ENCODE data around the gene EIF4E2. TPM values are rescaled to one million over a fixed set of nuclear protein-coding genes. Genes with fewer than 3 reads are reported as not detected.

EIF4E2 gene
- total and polyA plus RNA-seq, 2 of the 13 experiments (the other 11 are each of a cell fraction or from before 2014, with no cell fraction given) = 25.0 to 101 TPM

DNA sequence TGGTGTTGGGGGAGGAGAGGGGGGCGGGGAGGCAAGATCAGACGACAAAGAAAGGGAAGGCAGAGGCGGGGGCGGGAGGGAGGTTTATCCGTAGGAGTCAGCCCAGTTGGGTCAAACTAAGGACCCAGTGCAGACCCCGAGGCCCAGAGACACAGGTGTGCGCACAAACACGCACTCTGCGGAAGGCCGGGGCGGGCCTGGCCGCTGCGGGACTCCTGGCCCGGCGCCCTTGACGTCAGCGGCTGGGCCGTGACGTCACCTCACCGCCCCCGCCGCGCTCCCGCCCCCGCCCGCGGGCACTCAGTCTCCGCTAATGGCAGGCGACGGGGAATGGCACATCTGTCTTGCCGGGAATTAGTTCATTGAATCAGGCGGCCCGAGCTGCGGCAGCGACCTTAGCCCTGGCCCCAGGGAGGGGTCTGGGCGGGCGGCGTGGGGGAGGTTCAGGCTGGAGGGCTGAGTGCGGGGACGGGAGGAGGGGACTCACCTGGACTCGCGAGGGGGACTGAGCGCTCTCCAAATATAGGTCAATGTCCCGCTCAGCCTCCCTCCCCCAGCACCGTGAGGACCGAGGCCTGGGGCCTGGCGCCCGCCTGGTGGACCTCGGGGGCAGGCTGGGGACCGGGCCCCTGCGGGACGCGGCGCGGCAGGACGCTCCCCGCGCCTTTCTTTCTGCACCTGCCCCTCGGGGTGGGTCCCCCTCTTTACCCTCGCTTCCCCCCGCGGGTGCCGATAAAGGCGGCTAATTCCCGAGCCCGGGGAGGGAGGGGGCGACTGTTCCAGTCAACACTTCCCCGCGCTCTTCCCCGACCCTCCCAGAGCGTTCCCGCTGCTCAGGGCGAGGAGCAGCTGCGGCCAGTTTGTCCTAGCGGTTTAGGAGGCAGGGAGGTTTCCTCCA, 47.3 kb upstream of the EIF4E2 start (continued):
- TF ChIP-seq ZBED4 (CRISPR knock-in tag; IDR thresholded peaks at IDR 0.05; ENCODE audit: borderline replicate concordance) (no peak), CCAR2 (optimal IDR thresholded peaks at IDR 0.05; ENCODE audit: low read depth, low read length) (no peak), KLF15 (CRISPR knock-in tag; IDR thresholded peaks at IDR 0.05; ENCODE audit: borderline replicate concordance) (no peak), TRIM22 (IDR thresholded peaks at IDR 0.05) (no peak), ZZZ3 (CRISPR knock-in tag; IDR thresholded peaks at IDR 0.05; ENCODE audit: borderline replicate concordance) (no peak), THAP11 (CRISPR knock-in tag; IDR thresholded peaks at IDR 0.05) (no peak), CEBPG (CRISPR knock-in tag; IDR thresholded peaks at IDR 0.05) (no peak)
- TF ChIP-seq, protein P1, sequence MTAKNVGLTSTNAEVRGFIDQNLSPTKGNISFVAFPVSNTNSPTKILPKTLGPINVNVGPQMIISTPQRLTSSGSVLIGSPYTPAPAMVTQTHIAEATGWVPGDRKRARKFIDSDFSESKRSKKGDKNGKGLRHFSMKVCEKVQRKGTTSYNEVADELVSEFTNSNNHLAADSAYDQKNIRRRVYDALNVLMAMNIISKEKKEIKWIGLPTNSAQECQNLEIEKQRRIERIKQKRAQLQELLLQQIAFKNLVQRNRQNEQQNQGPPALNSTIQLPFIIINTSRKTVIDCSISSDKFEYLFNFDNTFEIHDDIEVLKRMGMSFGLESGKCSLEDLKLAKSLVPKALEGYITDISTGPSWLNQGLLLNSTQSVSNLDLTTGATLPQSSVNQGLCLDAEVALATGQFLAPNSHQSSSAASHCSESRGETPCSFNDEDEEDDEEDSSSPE (CRISPR knock-in tag; IDR thresholded peaks at IDR 0.05) = no peak
- TF ChIP-seq, protein P2, sequence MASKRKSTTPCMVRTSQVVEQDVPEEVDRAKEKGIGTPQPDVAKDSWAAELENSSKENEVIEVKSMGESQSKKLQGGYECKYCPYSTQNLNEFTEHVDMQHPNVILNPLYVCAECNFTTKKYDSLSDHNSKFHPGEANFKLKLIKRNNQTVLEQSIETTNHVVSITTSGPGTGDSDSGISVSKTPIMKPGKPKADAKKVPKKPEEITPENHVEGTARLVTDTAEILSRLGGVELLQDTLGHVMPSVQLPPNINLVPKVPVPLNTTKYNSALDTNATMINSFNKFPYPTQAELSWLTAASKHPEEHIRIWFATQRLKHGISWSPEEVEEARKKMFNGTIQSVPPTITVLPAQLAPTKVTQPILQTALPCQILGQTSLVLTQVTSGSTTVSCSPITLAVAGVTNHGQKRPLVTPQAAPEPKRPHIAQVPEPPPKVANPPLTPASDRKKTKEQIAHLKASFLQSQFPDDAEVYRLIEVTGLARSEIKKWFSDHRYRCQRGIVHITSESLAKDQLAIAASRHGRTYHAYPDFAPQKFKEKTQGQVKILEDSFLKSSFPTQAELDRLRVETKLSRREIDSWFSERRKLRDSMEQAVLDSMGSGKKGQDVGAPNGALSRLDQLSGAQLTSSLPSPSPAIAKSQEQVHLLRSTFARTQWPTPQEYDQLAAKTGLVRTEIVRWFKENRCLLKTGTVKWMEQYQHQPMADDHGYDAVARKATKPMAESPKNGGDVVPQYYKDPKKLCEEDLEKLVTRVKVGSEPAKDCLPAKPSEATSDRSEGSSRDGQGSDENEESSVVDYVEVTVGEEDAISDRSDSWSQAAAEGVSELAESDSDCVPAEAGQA (IDR thresholded peaks at IDR 0.05; ENCODE audit: low read depth) = no peak
- TF ChIP-seq, protein P2 (CRISPR knock-in tag; IDR thresholded peaks at IDR 0.05; ENCODE audit: borderline replicate concordance) = no peak

Measured in HepG2 (cell line).